Cardiac muscle cell (in vitro differentiated cells and primary cell): Measurements from ENCODE around the gene HTRA2. TPM values are rescaled to one million over a fixed set of nuclear protein-coding genes. Genes with fewer than 3 reads are reported as not detected.

ENCODE experiments used
- DNase-seq, 2 donors: peaks; one replicate each; pipeline versions ENCODE4 v3.0.0 to v3.0.0-alpha.2; 2010 to 2017; ENCODE audit warnings: low read depth in 1 of 2, low spot score in 1 of 2
- H3K27ac ChIP-seq: fragments of 200-600 bp; sonication (generic); 2 replicates; pipeline ENCODE4 v1.5.1; 2016
- H3K27me3 ChIP-seq: fragments of 200-600 bp; sonication (generic); 2 replicates; pipeline ENCODE4 v1.6.0; 2016; ENCODE audit warnings: control low read depth
- H3K36me3 ChIP-seq: fragments of 200-600 bp; sonication (generic); 2 replicates; pipeline ENCODE4 v1.5.1; 2016; ENCODE audit warnings: control low read depth
- H3K4me1 ChIP-seq: fragments of 200-600 bp; sonication (generic); 2 replicates; pipeline ENCODE4 v1.8.1; 2017; ENCODE audit warnings: low read depth, mild to moderate bottlenecking, mixed run types
- H3K4me3 ChIP-seq: fragments of 200-600 bp; sonication (generic); 2 replicates; pipeline ENCODE4 v1.5.1; 2016; ENCODE audit warnings: mild to moderate bottlenecking
- H3K9me3 ChIP-seq: fragments of 200-600 bp; sonication (generic); 2 replicates; pipeline ENCODE4 v1.5.1; 2017; ENCODE audit warnings: low read depth, mild to moderate bottlenecking, control low read depth
- polyA plus RNA-seq: library from polyadenylated mRNA; unstranded; fragments of >200 nt; fragmentation: Nextera tagmentation; extraction: Ambion mirVana; gene quantifications from 2 replicates; pipeline ENCODE4 v1.2.1, GENCODE V29; 2016
- total RNA-seq: library from RNA; depleted of rRNA; stranded (reverse); fragments of >200 nt; gene quantifications from 2 replicates; pipeline ENCODE4 v1.2.3, GENCODE V29; 2016
- TF ChIP-seq, protein P1 (sequence below): IDR thresholded peaks from 2 replicates; pipeline ENCODE4 v1.5.1; 2012; ENCODE audit warnings: low read depth, mild to moderate bottlenecking, low read length

HTRA2 gene
- total and polyA plus RNA-seq, 2 experiments from 2014 or later = 55.1 to 57.6 TPM

DNA sequence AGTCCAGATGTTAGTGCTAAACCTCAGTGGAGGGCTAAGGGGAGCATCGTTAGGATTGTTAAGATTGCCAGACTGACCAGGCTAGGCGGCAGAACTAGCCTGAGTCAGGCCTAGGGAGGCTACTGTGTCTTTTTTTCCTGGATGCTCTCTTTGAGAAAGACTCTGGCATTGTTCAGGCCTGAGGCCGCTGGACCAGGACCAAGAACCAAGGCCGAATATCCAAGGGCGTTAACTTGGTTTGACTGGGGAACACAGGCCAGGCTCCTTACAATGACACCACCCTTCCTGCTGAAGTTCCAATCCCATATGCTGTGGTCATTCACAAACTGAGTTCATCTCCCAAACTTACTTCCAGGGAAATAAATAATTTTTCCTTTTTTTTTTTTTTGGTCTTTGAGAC, 10.6 kb downstream of the HTRA2 start:
- Histone ChIP-seq H3K4me3 (no peak overlapping the region), H3K9me3 (no peaks in the 10 kb centered on the region), H3K27ac (no peak overlapping the region), H3K27me3 (no peaks in the 10 kb centered on the region), H3K4me1 (no peaks in the 10 kb centered on the region), H3K36me3 (no peaks in the 10 kb centered on the region)
- DNase-seq = no peak
- TF ChIP-seq, protein P1, sequence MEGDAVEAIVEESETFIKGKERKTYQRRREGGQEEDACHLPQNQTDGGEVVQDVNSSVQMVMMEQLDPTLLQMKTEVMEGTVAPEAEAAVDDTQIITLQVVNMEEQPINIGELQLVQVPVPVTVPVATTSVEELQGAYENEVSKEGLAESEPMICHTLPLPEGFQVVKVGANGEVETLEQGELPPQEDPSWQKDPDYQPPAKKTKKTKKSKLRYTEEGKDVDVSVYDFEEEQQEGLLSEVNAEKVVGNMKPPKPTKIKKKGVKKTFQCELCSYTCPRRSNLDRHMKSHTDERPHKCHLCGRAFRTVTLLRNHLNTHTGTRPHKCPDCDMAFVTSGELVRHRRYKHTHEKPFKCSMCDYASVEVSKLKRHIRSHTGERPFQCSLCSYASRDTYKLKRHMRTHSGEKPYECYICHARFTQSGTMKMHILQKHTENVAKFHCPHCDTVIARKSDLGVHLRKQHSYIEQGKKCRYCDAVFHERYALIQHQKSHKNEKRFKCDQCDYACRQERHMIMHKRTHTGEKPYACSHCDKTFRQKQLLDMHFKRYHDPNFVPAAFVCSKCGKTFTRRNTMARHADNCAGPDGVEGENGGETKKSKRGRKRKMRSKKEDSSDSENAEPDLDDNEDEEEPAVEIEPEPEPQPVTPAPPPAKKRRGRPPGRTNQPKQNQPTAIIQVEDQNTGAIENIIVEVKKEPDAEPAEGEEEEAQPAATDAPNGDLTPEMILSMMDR = no peak

DNA sequence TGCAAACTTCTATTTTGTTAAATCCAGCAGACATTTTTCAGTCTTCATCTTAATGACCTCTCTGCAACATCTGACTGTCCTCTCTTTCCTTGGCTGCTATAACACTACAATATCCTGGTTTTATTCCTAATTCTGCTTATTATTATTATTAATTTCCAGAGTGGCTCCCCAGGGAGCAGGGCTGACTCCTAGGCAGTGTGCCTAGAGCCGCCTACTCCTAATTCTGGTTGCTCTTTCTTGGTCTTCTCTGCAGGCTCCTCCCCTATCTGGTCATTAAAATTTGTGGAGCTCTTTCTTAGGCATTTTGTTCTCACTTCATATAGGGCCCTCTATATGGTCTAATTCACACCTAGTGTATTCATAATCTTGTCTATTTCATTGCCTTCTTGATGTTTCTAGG, 13.2 kb downstream of the HTRA2 start:
- no peaks in the 10 kb centered on the region for H3K9me3 ChIP-seq
- no peaks in the 10 kb centered on the region for H3K4me1 ChIP-seq
- H3K27ac ChIP-seq = no peak overlapping the region
- peaks cover 4% of the 10 kb centered on the region for H3K27me3 ChIP-seq
- H3K4me3 ChIP-seq = no peak overlapping the region
- TF ChIP-seq, protein P1 = no peak
- no peaks in the 10 kb centered on the region for H3K36me3 ChIP-seq
- no peak for DNase-seq

DNA sequence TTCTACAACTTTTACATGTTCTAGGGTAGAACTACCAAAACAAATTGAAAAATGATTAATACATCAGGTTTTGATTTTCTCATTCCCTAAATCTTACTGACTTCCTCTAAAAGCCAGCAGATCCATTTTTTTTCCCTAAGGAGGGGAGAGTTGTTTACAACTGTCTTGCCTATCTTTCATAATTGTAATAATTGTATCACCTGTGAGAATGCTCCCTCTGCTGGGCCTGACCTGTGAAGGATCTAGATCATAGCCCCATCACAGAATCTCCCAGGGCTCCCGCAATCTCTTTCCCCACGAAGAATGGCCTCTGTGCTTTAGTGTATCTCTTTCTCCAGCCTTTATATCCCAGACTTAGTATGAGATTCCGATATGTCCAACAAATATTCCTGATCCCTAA, 14.9 kb downstream of the HTRA2 start:
- H3K9me3 ChIP-seq = no peaks in the 10 kb centered on the region
- TF ChIP-seq, protein P1 = no peak
- no peak for DNase-seq

DNA sequence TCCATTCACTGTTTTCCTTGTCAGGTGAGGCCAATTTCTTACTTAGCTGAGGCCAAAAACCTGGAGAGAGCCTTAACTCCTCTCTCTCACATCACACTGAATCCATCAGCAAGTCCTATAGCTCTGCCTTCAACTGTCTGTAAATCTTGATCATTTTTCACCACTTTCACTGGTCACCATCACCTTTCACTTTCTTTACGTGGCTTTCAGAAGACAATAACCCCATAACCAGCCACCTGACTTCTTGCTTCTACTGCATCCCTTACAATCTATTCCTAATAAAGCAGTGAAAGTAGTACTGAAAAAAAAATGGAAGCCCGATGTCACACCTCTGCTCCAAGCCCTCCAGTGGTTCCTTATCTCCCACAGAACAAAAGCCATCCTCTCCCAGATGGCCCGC, 16.3 kb downstream of the HTRA2 start:
- H3K9me3 ChIP-seq = no peaks in the 10 kb centered on the region
- H3K36me3 ChIP-seq = no peaks in the 10 kb centered on the region
- H3K4me1 ChIP-seq = no peaks in the 10 kb centered on the region
- TF ChIP-seq, protein P1 = no peak
- H3K4me3 ChIP-seq = no peak overlapping the region
- no peak overlapping the region for H3K27ac ChIP-seq
- H3K27me3 ChIP-seq = peaks cover 23% of the 10 kb centered on the region
- no peak for DNase-seq

More for the DNA sequence above, 14.9 kb downstream of the HTRA2 start:
- Histone ChIP-seq H3K27ac (no peak overlapping the region), H3K36me3 (no peaks in the 10 kb centered on the region), H3K4me1 (no peaks in the 10 kb centered on the region), H3K4me3 (no peak overlapping the region), H3K27me3 (peaks cover 11% of the 10 kb centered on the region)

DNA sequence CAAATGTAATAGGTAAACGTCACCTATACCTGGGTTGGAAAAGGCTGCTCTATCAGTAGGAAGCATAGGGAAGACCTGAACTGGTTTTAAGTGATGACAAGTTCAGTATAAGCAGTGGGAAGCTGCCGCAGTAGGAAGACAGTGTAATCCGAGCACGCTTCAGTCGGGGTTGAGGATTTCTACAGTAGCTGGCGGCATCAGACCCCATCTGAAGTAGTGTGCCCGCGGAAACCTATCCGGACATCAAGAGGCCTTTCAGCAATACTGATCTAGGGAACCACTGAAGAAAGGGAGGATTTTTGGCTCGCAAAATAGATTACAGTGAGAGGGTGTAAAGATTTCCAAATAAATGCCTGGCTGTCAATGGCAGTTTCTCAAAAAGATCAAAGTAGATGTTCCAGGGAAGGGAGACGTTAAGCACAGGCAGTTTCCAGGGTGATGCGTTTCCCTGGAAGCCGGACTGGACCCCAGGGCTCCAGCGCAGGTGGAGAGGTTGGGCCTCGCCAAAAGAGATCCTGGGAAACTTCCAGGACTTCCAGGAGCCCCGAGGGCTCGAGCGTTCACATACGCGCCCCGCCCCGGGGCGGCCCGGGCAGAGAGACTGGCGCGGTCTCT, 18.7 kb downstream of the HTRA2 start:
- Histone ChIP-seq H3K36me3 (no peaks in the 10 kb centered on the region), H3K27ac (no peak overlapping the region), H3K4me3 (peak overlapping the region; percentile 44), H3K4me1 (peaks cover 8% of the 10 kb centered on the region), H3K27me3 (peaks cover 24% of the 10 kb centered on the region), H3K9me3 (no peaks in the 10 kb centered on the region)
- peak in 1 of 2 donors; percentile 25 for DNase-seq
- TF ChIP-seq, protein P1 = no peak
